HG02623 (cell line): ENCODE results near the gene TMEM59L.

Experiments used
- ATAC-seq: cut with Tn5 transposase; IDR thresholded peaks from one replicate; pipeline ENCODE4 v1.9.1; 2021; ENCODE audit warnings: moderate library complexity; ENCODE audit not compliant: unreplicated experiment

TMEM59L gene

GRCh38 chr19:18608102-18608804 is 4.4 kb upstream of the TMEM59L start:
- ATAC-seq = no peak

DNA sequence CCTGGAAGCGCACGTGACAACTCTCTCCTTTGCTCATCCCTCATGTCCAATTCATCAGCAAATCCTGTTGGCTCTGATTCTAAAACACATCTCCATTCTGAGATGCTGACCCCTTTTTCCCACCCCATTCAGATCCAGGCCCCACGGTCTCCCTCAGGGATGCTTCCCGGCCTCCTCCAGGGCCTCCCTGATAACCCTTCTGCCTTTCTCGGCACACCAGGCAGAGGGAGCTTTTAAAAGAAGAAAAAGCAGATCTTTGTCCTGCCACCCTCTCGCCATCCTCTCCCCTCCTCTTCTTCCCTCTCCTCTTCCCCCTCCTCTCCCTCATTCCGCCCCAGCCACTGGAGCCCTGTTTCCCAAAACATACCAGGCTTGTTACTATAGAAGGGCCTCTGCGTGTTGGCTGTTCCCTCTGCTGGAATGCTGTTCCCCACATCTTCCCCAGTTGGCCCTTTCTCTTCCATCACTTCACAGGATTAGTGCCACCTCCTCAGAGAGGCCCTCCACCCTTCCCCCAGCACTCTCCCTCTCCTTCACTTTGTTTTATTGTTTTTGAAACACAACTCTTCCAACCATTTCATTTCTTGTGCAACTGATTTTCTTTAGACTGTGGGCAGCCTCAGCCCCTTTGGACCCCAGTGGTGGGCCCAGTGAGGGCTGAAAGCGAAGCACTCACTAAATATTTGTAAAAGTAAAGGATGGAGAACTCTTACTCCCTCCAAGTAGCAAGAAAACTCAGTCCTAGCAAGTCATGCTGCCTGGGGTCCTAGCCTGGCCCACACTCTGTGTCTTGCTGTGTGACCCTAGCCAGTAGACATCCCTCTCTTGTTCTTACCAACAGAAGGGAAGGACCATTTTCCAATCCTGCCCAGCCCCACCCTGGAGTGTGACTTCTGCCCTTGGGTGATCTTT is 3.6 kb upstream of the TMEM59L start:
- ATAC-seq = no peak

DNA sequence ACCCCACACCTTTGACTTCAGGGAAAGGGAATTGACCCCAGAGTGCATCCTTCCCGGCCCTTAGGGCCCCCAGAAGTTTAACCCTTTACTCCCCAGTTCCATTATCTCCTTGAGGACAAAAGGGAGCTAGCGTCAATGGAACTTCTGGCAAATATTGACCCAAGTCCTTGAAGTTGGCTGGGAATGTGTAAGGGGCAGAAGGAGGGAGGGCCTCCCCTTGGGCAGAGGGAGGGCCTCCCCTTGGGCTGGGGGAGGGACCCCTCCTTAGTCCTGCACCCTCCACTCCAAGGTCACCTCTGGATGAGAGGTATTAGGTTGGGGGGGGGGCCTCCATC is 3.0 kb upstream of the TMEM59L start:
- no peak for ATAC-seq

- no peak for ATAC-seq
Observed at GRCh38 chr19:18610245-18610555, 2.5 kb upstream of the TMEM59L start.

DNA sequence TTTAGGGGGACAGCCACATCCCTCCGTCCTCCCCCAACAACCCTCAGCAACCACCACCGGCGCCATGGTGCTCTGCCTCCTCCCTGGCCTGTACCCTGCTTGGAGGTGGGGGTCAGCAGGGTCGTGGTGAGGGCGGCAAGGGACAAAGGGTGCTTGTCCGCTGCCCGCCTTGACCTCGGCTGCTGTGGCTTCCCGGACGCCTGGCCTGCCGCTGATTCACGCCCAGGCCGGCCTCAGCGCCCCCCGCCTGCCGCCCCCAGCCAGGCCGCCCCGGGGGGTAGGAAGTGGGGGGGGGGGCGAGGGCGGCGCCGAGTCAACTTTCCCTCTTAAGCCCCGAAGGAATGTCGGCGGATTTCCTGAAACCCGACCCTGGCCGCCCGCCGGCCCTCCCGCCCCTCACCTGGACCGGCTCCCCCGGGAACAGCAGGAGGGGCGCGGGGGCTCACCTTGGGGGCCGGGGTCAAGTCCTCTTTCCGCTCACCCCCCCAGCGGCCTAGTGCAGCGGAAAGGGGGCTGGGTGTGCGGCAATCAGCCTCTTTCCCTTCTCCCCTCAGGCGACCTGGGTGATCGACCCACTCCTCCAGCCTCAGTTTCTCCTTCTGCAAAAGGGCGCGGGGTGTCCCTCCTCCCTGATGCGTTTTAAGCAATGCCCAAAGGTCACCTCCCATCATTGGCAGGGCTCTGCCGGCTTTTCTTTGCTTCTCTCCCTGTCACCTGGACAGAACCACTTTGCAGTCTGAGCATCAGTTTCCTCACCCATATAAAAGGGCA is 1.9 kb upstream of the TMEM59L start:
- ATAC-seq = no peak

DNA sequence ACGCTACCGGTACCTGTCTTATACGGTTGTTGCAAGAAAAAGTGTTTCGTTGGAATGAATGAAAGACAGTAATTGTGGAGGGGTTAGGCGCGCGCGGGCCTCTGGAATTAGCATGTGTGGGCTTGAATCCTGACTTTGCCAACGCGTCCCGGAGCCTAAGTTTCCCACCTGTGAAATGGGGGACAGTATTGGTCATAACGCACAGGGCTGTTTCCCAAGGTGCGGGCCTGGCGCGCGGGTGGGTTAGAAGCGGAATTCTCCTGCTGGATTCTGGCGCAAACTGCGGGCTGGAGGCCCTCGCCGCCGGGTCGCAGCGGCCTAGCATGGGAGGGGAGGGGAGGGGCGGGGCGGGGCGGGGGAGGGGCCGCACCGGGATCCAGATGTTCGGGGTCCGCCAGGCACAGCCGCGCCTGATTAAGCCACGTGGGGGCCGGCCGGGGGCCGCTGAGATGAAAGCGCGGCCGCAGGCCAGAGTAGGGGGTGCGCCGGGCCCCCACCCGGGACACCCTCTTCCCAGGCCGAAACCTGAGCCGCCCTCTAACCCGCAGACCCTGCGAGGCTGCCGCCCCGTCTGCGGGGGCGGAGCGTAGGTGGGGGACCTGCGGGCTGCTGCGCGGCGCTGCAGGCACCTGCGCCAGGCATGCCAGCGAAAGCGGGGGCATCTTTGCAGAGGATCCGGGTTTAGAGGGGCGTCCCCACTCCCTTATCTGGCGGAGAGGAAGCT is 1.2 kb upstream of the TMEM59L start:
- ATAC-seq = no peak

DNA sequence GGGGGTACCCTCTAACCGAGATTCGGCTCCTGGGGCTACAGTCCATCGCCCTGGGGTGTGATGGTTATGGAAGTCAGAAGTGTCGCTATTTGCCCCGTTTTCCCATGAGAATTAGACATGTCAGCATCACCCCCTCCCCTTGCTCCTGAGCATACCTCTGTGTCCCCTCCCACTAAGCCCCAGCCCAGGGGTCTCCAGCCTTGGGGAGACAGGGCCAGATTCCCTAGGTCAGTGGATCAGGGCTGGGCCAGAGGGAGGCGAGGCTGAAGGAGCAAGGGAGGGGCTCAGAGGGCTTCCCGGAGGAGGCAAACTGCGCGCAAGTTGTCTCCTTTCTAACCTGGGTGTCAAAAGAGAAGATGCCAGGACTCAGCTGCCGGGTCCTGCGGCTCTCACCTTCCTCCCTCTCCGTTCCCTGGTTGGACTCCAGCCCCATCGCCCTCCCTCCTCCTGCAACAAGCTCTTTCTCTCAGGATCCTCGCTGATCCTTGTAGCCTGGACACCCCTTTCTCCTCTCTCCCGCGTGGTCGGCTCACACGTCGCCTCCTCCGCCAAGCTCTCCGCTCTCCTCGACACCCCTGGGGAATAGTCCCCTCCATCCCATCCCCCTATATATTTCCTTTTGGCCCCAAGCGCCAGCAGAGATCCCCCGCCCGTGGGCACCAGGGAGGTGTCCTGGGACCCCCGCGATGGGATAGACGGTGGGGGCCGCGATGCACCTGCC is 459 bp upstream of the TMEM59L start:
- no peak for ATAC-seq

DNA sequence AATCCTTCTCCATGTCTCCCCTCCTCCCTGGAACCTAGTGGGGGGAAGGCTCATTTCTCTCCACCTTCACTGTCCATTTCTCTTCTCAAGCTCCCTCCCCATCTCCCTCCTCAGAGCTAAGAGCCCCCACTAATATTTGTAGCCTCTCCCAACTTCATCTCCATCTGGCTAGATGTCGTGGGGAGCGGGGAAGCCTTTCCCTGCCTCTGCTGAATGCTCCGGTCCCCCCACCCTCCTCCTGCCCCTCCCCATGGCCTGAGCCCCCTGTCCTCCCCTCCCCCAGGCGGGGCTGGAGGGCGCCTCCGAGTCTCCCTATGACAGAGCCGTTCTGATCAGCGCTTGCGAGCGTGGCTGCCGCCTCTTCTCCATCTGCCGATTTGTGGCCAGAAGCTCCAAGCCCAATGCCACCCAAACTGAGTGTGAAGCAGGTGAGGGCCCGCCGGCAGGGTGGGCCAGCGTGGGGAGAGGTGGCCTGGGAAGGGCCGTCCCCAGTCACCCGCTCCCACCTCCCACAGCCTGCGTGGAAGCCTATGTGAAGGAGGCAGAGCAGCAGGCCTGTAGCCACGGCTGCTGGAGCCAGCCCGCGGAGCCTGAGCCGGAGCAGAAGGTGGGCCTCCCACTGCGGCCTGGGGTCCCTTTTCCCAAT is 1.0 kb downstream of the TMEM59L start:
- ATAC-seq = no peak

DNA sequence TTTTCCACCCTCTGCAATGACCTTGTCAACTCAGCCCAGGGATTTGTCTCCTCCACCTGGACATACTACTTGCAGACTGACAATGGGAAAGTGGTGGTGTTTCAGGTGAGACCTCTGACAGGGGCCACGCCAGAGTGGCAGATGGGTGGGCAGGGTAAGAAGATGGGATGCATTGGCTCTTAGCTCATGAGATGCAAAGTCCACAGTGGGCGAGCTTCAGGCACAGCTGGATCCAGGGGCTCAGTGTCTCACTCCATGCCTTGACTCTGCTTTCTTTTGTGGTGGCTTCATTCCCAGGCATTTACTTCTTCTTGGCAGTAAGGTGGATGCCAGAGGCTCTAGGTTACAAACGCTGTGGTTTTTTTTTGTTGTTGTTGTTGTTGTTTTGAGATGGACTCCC is 3.4 kb downstream of the TMEM59L start:
- no peak for ATAC-seq

GRCh38 chr19:18617562-18617961 is 4.9 kb downstream of the TMEM59L start:
- ATAC-seq = no peak

GRCh38 chr19:18618236-18618635 is 5.6 kb downstream of the TMEM59L start:
- no peak for ATAC-seq

GRCh38 chr19:18620311-18620710 is 7.6 kb downstream of the TMEM59L start:
- no peak for ATAC-seq

- ATAC-seq = no peak
Observed at GRCh38 chr19:18620902-18621301, 8.2 kb downstream of the TMEM59L start.

GRCh38 chr19:18626906-18627305 is 14.2 kb downstream of the TMEM59L start:
- ATAC-seq = no peak

DNA sequence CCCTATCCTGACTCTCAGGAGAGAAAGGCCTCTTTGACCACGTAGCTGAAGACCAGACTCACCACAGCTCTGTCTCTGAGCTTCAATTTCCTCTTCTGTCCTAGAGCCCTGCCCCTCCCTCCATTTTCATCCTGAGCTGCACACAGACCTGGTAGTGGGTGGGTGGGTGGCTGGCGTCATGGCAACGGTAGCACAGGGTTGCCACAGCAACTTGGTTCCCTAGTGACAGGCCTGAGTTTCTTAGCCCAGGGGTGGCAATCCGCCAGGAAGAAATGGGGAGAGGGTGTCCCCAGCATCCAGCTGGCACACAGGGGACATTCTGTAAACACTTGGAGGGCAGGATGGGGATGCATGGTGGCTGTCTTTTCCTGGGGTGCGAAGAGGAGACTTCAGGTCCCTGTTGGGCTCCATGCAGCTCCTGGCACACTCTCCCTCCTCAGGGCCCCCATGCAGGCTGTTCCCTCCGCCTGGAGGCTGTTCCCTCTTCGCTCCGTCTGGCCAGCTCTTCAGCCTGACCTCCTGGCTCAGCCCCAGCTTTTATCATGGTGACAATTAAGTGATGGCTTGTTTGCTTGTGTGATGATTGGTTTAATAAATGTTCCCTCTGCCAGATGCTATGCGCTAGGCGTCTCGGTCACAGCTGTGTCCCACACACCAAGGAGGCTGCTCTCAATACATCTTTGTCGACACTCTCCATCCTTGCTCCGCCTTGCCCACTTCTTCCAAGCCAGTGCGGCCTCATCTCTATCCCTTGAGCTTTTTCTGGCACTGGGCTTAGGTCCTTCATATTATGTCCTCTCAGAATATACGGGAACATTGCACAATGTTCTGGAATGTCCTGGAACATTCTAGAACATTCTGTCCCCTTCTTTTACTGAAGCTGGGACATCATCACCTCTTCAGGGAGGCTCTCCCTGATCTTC is 16.8 kb downstream of the TMEM59L start:
- ATAC-seq = no peak

DNA sequence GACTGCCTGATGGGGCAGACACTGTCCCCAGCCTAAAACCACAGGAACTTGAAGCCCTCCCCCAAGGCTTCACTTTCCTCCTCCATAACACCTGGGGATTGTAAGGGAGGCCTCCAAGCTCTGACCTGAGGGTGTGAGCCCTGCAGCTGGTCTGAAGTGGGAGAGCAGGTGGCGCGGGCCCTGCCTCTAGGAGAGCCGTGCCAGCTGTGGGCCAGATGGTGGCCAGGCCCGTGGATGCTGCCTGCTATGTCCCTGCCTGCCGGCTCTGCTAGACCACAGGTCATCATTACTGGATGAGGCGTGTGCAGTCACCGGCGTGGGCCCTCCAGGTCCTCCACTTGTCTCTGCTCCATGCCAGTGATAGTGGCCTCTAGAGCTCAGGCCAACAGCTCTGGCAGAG is 20.7 kb downstream of the TMEM59L start:
- no peak for ATAC-seq

DNA sequence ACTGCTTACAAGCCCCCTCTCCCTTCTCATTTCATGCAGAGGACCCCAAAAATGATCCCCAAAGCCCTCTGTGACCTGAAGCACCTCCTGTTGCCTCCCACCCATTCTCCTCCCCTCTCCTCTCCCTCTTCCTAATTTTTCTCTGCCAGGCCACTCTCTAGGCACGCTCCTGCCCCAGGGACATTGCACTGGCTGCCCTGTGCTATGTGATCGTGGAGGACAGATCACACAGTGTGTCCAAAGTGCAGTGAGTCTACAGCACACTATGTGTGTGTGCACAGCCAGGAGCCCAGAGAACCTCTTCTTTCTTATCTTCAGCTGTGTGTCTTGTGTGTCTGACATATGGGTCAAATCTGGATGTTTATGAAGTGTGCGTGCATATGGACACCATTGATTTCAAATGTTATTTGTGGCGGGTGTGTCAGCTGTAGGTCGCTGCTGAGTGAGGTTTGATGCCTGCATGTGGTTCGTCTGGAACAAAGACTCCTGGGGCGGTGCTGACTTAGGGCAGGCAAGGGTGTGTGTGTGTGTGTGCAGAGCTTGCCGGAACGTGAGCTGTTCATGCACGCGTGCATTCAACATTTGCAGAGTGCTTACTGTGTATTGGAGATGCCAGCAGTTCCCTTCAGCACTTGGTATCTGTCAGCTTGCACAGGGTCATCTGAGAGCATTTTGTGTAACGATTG is 22.1 kb downstream of the TMEM59L start:
- ATAC-seq = no peak

DNA sequence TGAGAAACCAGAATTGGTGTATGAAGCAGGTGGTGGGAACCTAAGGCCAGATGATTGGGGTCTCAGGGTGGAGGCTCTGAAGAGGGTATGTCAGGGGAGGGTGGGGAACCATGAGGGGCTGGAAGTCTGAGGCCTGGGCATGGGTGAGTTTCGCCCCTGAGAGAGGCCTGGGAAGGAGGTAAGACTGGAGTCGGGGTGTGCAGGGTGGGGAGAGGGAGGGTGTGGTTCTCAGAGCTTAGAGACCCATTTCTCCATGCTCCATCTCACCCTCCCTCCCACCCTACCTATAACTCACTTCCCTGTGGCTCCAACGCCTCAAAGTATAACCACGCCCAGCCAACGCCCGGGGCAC is 23.1 kb downstream of the TMEM59L start:
- ATAC-seq = no peak
